HCT116 (cell line): Measurements from ENCODE around the gene CYP2U1. TPM values are rescaled to one million over a fixed set of nuclear protein-coding genes. Genes with fewer than 3 reads are reported as not detected.

Experiments
- ATAC-seq: fragments of 200-7000 bp; cut with Tn5 transposase; 2 replicates; pipeline ENCODE4 v1.9.1; 2020; ENCODE audit warnings: mild to moderate bottlenecking, moderate library complexity
- BruUV-seq: library from RNA; stranded (reverse); fragments of 400-500 nt; replicated peaks from 2 replicates; lab custom pipeline; 2021; lab: Mats Ljungman, UMichigan
- CTCF ChIA-PET: fragments of 300-600 bp; sonication (Branson Sonifier 250); formaldehyde crosslinking; loops from one replicate; lab custom pipeline; 2021; ENCODE audit warnings: antibody characterized with exemption; lab: Charles Lee
- POLR2A ChIA-PET: fragments of 300-600, 350-600 bp; sonication (Branson Sonifier 250); formaldehyde crosslinking; loops from one replicate; lab custom pipeline; 2021; ENCODE audit warnings: antibody characterized with exemption; lab: Charles Lee
- RAD21 ChIA-PET, 2 experiments: fragments of 300-600 bp; sonication (Branson Sonifier 250); formaldehyde crosslinking; loops; one replicate each; lab custom pipeline; 2023; ENCODE audit warnings: low total read pairs in 2 of 2; ENCODE audit not compliant: uncharacterized antibody in 2 of 2, unreplicated experiment in 2 of 2, low non-redundant PET in 1 of 2; lab: Charles Lee
- DNase-seq: peaks from one replicate; pipeline ENCODE4 v3.0.0-alpha.2; 2010; ENCODE audit warnings: low read depth, low spot score
- H2AFZ ChIP-seq: fragments of 200-600 bp; shearing (Covaris generic), sonication (generic); 2 replicates; pipeline ENCODE4 v1.6.1; 2017; ENCODE audit warnings: low read depth, mixed run types, mixed read lengths, antibody characterized with exemption, low read length; ENCODE audit not compliant: poor library complexity, severe bottlenecking
- H3K27ac ChIP-seq: 2 replicates; pipeline ENCODE4 v1.5.1; 2012; ENCODE audit warnings: low read depth, low read length
- H3K27me3 ChIP-seq: fragments of 200-600 bp; sonication (generic); 2 replicates; pipeline ENCODE4 v1.6.1; 2016; ENCODE audit warnings: mixed run types, low read length, mixed read lengths; ENCODE audit not compliant: insufficient read depth
- H3K36me3 ChIP-seq, 2 experiments: fragments of 200-500 bp in 1 of 2; fragments of 200-600 bp in 1 of 2; sonication (Bioruptor generic) in 1 of 2; sonication (generic) in 1 of 2; 2 replicates each; pipeline versions ENCODE4 v1.5.1 to v1.6.1; 2014 to 2016; ENCODE audit warnings: low read length in 2 of 2, inconsistent platforms in 1 of 2, mixed read lengths in 1 of 2, mixed run types in 1 of 2; ENCODE audit not compliant: insufficient read depth in 2 of 2, control insufficient read depth in 1 of 2
- H3K4me1 ChIP-seq, 2 experiments: fragments of 200-600 bp in 1 of 2; sonication (generic) in 1 of 2; 2 replicates each; pipeline versions ENCODE4 v1.5.1 to v1.6.1; 2012 to 2017; ENCODE audit warnings: low read length in 2 of 2, inconsistent platforms in 1 of 2, mild to moderate bottlenecking in 1 of 2, mixed read lengths in 1 of 2, mixed run types in 1 of 2, moderate library complexity in 1 of 2; ENCODE audit not compliant: insufficient read depth in 2 of 2, control insufficient read depth in 1 of 2
- H3K4me2 ChIP-seq: fragments of 200-600 bp; sonication (generic); 2 replicates; pipeline ENCODE4 v1.6.1; 2017; ENCODE audit warnings: mixed run types, low read length, mixed read lengths
- H3K4me3 ChIP-seq, 2 experiments: fragments of 200-600 bp in 1 of 2; sonication (generic) in 1 of 2; replicated peaks in 1 of 2; 2 replicates each; pipeline ENCODE4 v1.5.1; 2011 to 2016; ENCODE audit warnings: low read length in 2 of 2, control low read depth in 1 of 2, low read depth in 1 of 2, mild to moderate bottlenecking in 1 of 2, mixed read lengths in 1 of 2, mixed run types in 1 of 2
- H3K79me2 ChIP-seq: fragments of 200-600 bp; sonication (generic); 2 replicates; pipeline ENCODE4 v1.6.1; 2017; ENCODE audit warnings: mild to moderate bottlenecking, mixed run types, low read length, moderate library complexity, mixed read lengths; ENCODE audit not compliant: insufficient read depth
- H3K9ac ChIP-seq: fragments of 200-600 bp; sonication (generic); 2 replicates; pipeline ENCODE4 v1.6.1; 2016; ENCODE audit warnings: low read length, mixed read lengths
- H3K9me2 ChIP-seq: fragments of 200-600 bp; sonication (generic), shearing (Covaris generic); 2 replicates; pipeline ENCODE4 v1.6.1; 2017; ENCODE audit warnings: mixed run types, mild to moderate bottlenecking, moderate library complexity; ENCODE audit not compliant: insufficient read depth
- H3K9me3 ChIP-seq, 2 experiments: fragments of 200-500 bp in 1 of 2; fragments of 200-600 bp in 1 of 2; sonication (Bioruptor generic) in 1 of 2; sonication (generic) in 1 of 2; 2 replicates each; pipeline ENCODE4 v1.6.1; 2014 to 2017; ENCODE audit warnings: low read length in 2 of 2, mixed read lengths in 2 of 2, inconsistent platforms in 1 of 2, low read depth in 1 of 2, mild to moderate bottlenecking in 1 of 2, mixed run types in 1 of 2, moderate library complexity in 1 of 2; ENCODE audit not compliant: control insufficient read depth in 1 of 2, insufficient read depth in 1 of 2
- H4K20me1 ChIP-seq: fragments of 200-600 bp; sonication (generic), shearing (Covaris generic); 2 replicates; pipeline ENCODE4 v1.6.1; 2017; ENCODE audit warnings: mixed run types, mild to moderate bottlenecking, moderate library complexity; ENCODE audit not compliant: insufficient read depth
- EGR1 ChIP-seq: IDR thresholded peaks from 2 replicates; pipeline ENCODE4 v1.6.1; 2012; ENCODE audit warnings: low read depth
- POLR2A ChIP-seq: IDR thresholded peaks from 2 replicates; pipeline ENCODE4 v1.7.0; 2011; ENCODE audit warnings: borderline replicate concordance; ENCODE audit not compliant: insufficient read depth, insufficient read length; ENCODE audit errors: extremely low read depth
- POLR2AphosphoS5 ChIP-seq: IDR thresholded peaks from 2 replicates; pipeline ENCODE4 v1.6.1; 2011; ENCODE audit warnings: mild to moderate bottlenecking, low read depth, low read length, moderate library complexity
- SIN3A ChIP-seq: IDR thresholded peaks from 2 replicates; pipeline ENCODE4 v1.6.1; 2012; ENCODE audit warnings: low read depth
- SP1 ChIP-seq: IDR thresholded peaks from 2 replicates; pipeline ENCODE4 v1.6.1; 2012; ENCODE audit warnings: low read depth
- TCF7L2 ChIP-seq: IDR thresholded peaks from 2 replicates; pipeline ENCODE4 v1.7.0; 2011; ENCODE audit warnings: borderline replicate concordance, inconsistent platforms; ENCODE audit not compliant: insufficient read depth, insufficient read length; ENCODE audit errors: extremely low read depth
- ZFX ChIP-seq: fragments of 450-650 bp; IDR thresholded peaks from 2 replicates; pipeline ENCODE4 v1.6.1; 2017
- intact Hi-C: fragments of 100-400 bp; cut with micrococcal nuclease; formaldehyde crosslinking; loops from 2 replicates; pipeline ENCODE4 v1.10.0; 2022
- total RNA-seq: library from RNA; stranded (reverse); gene quantifications from one replicate; pipeline ENCODE4 v1.2.1, GENCODE V29; 2021; ENCODE audit not compliant: unreplicated experiment
- TF ChIP-seq, protein P1 (sequence below): IDR thresholded peaks from 2 replicates; pipeline ENCODE4 v1.6.1; 2012
- TF ChIP-seq, protein P2 (sequence below): IDR thresholded peaks from 2 replicates; pipeline ENCODE4 v1.6.1; 2012; ENCODE audit warnings: low read depth

Gene CYP2U1
- total RNA-seq, 1 experiment from 2014 or later, result 4.0 TPM

DNA sequence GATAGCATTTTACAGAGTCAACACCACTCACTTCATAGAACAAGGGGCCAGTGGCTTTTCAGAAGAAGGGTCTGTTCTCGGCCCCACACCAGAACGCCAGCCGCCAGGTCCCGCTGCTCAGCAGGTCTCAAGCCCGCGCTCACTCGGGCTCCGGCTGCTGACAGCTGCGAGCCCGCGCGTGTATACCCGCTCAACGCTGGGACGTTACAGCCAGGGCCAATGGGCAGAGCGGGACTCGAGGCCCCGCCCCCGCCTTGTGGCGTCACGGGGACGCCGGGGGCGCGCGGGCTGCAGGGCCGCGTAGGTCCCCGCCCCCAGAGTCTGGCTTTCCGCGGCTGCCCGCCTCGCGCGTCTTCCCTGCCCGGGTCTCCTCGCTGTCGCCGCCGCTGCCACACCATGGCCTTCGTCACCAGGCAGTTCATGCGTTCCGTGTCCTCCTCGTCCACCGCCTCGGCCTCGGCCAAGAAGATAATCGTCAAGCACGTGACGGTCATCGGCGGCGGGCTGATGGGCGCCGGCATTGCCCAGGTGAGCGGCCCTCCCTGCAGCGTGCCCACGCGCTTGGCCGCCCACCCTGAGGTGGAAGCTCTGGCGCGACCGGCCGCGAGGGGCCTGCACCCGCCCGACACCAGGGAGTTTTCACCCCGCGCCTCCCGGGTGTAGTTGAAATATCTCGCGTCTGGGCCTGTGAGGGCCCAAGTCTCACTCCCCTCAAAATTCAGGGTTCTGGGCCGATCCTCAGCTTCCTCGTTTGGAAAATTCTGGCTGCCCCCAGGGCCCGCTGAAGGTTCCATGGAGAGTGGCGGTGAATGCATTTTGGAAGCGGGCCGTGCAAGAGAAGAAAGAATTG is 58.4 kb downstream of the CYP2U1 start, which contains the start of gene HADH:
TSS of gene HADH (plus strand) at position 353 of the 850 bp plus-strand sequence. CDS start at position 397, 44 bp downstream.
- TF ChIP-seq, protein P1, sequence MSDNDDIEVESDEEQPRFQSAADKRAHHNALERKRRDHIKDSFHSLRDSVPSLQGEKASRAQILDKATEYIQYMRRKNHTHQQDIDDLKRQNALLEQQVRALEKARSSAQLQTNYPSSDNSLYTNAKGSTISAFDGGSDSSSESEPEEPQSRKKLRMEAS, result peak; percentile 93
- TF ChIP-seq, protein P2, sequence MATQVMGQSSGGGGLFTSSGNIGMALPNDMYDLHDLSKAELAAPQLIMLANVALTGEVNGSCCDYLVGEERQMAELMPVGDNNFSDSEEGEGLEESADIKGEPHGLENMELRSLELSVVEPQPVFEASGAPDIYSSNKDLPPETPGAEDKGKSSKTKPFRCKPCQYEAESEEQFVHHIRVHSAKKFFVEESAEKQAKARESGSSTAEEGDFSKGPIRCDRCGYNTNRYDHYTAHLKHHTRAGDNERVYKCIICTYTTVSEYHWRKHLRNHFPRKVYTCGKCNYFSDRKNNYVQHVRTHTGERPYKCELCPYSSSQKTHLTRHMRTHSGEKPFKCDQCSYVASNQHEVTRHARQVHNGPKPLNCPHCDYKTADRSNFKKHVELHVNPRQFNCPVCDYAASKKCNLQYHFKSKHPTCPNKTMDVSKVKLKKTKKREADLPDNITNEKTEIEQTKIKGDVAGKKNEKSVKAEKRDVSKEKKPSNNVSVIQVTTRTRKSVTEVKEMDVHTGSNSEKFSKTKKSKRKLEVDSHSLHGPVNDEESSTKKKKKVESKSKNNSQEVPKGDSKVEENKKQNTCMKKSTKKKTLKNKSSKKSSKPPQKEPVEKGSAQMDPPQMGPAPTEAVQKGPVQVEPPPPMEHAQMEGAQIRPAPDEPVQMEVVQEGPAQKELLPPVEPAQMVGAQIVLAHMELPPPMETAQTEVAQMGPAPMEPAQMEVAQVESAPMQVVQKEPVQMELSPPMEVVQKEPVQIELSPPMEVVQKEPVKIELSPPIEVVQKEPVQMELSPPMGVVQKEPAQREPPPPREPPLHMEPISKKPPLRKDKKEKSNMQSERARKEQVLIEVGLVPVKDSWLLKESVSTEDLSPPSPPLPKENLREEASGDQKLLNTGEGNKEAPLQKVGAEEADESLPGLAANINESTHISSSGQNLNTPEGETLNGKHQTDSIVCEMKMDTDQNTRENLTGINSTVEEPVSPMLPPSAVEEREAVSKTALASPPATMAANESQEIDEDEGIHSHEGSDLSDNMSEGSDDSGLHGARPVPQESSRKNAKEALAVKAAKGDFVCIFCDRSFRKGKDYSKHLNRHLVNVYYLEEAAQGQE, result no peak
- TF ChIP-seq POLR2AphosphoS5 (peak; percentile 81), POLR2A (peak; percentile 64), TCF7L2 (no peak), SIN3A (peak; percentile 89), ZFX (peak; percentile 94), SP1 (peak; percentile 77), EGR1 (peak; percentile 88)
- H3K27me3 ChIP-seq, result no peaks in the 10 kb centered on the region
- DNase-seq (peak; percentile 72), ATAC-seq (peak; percentile 98)
- no peaks in the 10 kb centered on the region for H3K36me3 ChIP-seq
- no peaks in the 10 kb centered on the region for H3K9me2 ChIP-seq
- BruUV-seq, result TSS peak; percentile 36
- H3K27ac ChIP-seq, result peak within 1 kb of the TSS; percentile 71
- peaks cover 5% of the 10 kb centered on the region; the same call in 1 of the 2 replicates for H4K20me1 ChIP-seq
- RAD21 ChIA-PET, result no interaction called here
- H3K79me2 ChIP-seq, result peaks cover 49% of the 10 kb centered on the region
- peak within 1 kb of the TSS; percentile 77 to 86 for H3K4me3 ChIP-seq
- H3K4me1 ChIP-seq, result peaks cover 0 to 18% of the 10 kb centered on the region in 2 experiments; a peak in 3 of 4 replicates
- no peaks in the 10 kb centered on the region for H3K9me3 ChIP-seq
- H3K9ac ChIP-seq, result peak within 1 kb of the TSS; percentile 91
- intact Hi-C loops, result no loop called here
- POLR2A ChIA-PET, result no interaction called here
- peak within 1 kb of the TSS; percentile 79 for H3K4me2 ChIP-seq
- CTCF ChIA-PET, result no interaction called here
- peak within 1 kb of the TSS; percentile 69 for H2AFZ ChIP-seq
